GM21786 (cell line): Measurements from ENCODE around the gene UCK2.

Experiments
- ATAC-seq: cut with Tn5 transposase; IDR thresholded peaks from one replicate; pipeline ENCODE4 v1.9.1; 2021; ENCODE audit not compliant: unreplicated experiment

The UCK2 gene

DNA sequence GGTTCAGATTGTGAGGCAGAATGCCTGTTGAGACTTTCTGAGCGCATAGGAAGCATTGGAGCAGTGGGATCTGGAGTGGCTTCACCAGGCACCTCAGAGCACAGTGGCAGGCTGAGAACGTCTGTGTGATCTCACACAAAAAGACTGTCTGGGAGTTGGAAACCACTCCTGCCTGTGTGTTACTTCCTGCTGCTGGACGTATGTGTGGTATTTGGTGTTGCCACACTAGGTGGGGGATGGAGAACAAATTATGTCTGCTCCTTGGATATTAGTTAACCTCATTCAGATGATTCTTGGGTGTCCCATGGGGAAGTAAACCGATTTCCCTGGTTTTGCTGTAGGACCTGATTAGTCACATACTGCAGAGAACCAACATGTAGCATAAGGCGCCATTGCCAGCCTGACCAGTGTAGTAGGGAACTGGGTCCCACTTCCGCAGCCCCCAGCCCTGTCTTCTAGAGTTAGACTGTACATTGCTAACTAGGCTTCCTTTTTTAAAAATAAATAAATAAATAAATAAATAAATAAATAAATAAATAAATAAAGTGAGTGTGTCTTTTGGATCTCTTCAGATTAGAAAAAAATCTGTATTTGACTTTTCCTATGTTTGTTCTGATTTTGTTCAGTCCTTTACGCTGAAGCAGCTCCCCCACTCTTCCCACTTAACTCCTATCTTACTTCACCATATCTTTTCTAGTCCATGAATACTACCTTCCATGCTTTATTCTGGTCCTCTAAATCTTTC is 26.9 kb downstream of the UCK2 start:
- peak; percentile 28 for ATAC-seq

DNA sequence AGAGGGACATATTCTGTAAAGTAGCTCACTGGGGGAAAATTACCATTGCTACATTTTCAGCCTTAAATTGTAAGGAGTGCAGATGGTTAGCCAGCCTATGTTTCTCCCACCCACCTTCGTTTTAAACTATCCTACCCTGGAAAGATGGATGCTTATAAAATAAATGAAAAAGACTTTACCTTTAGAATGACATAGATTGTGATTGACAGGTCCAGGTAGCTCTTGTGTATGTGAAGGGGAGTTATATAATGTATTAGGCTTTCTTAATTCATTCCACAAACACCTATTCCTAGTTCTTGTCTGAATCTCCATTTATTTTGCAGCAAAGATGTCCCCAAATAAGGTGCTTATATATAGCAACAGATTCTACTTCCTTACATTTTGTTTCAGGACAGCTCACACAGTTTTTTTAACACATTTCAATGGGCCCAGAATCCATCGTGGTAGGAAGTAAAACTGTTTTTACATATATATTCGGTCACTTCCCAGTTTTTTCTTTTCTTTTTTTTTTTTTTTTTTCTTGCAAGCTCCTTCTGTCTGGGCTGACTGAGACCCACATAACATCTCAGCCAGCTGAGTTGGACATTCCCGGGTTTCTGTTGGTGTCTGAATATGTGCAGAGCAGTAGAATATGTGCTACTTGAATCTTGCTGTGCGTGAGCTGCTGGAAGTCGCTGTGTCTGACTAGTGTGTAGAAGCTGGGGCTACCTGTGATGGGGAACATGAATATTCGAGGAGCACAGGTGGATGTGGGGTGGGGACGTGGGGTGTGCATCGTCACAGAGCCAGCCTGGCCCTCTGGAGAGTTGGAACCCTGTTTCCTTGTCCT is 27.8 kb downstream of the UCK2 start:
- no peak for ATAC-seq

- no peak for ATAC-seq
These were observed 28.6 kb downstream of the UCK2 start for GRCh38 chr1:165856021-165856420.

DNA sequence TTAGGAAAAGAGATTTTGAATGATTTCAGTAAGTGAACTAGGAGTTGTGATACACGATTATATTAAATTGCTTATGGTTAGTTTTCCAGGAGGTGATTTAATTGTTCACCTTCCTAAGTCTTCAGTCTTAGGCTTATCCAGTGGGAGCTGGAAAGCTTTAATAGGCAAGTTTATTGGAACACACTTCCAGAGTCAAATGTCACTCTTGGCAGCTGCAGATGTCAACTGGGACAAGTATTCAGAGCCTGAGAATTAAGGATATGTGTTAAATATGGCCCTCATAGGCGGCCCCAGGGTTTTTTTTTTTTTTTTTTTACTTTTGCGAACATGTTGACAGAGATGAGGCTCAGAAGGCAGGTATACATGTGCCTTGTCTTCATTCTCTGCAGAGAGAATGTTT is 29.2 kb downstream of the UCK2 start:
- no peak for ATAC-seq

- ATAC-seq: peak; percentile 89
These were observed 29.8 kb downstream of the UCK2 start for GRCh38 chr1:165857046-165857801.

DNA sequence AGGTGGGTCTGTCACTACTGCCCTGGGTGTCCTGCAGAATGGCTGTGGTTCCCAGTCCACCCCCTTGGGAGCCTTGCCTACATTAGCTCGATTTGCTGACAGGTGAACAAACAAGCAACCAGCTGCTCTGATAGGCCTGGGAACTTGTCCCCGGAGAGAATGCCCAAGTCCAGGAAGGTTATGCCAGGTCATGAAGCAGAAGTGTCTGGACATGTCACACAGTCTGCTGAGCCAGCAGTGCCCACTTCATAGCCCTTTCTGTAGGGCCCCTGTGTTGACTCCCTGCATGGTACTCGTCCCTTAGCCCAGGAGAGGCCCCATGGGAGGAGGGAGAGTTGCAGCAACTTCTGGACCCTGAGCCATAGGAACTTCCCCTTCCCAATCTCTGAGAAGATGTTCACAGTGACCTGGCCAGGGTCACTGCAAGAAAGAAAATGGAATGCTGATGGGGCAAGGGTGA is 31.0 kb downstream of the UCK2 start:
- no peak for ATAC-seq

DNA sequence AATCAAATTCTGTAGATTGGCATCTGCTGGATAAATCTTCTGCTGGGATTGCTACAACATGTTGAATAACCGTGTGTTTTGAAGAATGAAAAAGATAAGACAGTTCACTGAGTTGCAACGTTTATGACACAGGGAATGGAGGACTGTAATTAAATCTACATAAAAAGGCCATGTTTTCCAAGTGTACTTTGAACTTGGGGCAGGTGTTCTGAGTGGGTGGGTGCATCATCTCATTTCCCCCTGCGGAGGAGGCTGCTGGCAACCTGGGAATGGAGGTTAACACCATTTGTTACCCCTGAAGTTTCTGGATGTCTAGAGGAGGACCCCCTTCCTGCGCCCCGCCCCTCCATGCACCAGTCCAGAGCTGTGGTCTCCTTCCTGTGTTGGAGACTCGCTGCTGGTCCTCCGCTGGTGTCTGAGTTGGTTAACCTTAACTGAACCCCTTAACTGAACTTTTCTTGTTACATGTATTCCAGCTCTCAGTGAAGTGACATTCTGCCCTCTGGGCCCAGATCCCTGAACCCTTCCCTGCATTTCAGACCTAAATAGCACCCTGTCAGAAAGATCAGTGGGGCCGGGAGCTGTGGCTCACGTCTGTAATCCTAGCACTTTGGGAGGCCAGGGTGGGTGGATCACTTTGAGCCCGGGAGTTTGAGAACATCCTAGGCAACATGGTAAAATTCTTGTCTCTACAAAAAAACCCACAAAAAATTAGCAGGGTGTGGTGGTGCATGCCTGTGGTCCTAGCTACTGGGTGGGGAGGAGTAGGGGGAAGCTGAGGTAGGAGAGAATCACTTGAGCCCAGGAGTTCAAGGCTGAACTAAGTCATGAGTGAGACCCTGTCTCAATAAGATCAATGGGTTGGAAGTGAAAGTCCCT is 31.8 kb downstream of the UCK2 start:
- ATAC-seq: no peak

DNA sequence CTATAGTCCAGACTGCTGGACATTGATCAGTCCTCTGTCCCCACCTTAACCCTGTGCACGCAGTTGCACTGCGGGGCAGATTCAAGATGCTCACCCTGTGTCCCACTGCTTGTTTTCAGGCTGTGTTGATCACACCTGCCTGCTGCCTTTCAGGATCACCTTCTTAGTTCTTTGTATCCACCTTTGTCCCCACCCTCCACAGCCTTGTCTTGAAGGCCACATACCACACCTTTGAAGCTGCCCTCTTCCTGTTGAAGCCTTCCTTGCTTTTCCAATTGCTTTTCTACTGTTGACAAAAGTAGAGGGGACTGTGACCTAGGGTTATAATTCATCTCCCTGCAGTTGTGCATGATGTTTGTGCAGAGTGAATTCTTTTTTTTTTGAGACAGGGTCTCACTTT is 32.7 kb downstream of the UCK2 start:
- no peak for ATAC-seq

- no peak for ATAC-seq
These were observed 34.5 kb downstream of the UCK2 start for GRCh38 chr1:165861911-165862310.

GRCh38 chr1:165862448-165862847 is 35.0 kb downstream of the UCK2 start:
- ATAC-seq: no peak

DNA sequence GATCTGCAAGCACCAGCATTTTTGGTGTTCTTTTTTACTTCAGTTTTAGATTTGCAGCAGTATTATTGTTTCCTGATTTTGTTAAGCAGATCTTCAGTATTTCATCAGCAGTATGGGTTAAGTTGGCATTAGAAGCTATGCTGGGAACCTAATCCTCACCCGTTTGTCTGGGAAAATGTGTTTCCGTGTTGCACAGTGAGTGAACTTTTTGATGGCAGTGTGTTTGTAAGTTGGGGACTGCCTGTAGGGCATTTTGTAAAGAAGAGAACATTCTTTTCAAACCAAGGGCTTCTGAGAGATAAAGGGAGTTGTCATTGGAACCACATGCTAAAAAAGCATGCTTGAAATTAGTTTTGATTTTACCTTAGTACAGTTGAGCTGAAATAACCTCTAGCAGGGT is 35.9 kb downstream of the UCK2 start:
- ATAC-seq: no peak

DNA sequence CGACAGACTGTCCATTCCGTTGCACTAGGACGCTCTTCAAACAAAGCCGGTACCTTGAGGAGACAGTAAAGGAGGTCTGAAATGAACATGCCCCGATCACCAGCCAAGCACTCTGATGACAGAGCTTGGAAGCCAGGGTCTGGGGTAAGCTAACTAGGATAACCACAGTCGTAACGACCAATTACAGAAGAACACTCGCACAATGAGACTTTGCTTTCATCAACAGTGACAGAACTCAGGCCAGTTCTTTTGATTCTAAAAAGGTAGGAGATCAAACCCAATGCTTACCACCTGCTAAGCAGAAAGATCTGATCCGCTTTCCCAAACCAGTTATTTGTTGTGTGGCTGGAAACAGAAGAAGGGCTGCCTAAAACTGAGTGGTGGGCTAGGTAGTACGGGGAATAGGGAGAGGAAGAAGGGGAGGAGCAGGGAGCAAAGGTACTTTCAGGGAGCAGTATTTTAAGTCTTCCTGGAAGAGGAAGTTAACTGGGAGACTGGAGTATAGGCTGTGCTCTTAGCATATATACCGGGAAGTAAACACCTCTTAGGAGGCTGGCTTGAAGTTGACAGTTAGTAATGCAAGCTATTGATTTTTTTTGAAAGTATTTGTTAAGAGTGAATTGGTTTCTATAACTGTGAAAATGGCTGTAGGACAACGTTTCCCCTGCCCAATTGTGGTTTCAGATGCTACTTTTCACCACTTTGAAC is 38.4 kb downstream of the UCK2 start:
- no peak for ATAC-seq

- ATAC-seq: no peak
These were observed 41.9 kb downstream of the UCK2 start for GRCh38 chr1:165869343-165869742.

DNA sequence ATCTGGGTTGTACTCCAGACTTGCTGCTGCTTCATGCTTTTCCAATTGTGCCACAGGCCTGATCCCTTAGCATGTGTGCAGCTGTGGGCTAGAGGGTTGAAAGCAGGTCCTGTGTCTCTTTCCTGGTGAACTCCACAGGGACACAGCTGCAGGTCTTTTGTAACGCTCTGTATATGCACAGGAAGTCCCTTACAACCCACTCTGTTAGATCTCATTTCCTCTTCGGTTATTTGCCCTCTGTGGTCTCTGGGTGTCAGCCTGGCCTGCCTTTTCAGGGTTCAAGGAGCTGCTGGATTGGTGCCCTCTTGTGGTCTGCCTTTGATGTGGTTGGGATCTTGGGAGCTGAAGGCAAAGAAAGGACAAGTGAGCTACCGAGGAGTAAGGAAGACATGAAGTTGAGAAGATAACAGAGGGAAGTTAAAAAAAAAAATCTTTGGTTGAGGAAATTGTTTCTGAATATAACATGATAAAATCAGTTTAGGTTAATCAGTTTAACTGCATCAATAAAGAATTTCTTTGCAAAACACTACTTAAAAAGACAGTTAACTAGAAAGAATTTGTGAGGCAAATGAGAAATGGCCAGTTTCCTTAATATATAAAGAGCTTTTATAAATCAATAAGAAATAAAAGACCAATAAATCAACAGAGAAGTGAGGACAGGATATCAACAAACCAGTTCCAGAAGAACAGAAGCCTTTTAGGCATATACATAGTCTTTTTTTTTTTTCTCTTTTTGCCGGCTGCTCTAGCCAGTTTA is 44.1 kb downstream of the UCK2 start:
- ATAC-seq: peak; percentile 87

GRCh38 chr1:165873481-165873880 is 46.1 kb downstream of the UCK2 start:
- no peak for ATAC-seq

DNA sequence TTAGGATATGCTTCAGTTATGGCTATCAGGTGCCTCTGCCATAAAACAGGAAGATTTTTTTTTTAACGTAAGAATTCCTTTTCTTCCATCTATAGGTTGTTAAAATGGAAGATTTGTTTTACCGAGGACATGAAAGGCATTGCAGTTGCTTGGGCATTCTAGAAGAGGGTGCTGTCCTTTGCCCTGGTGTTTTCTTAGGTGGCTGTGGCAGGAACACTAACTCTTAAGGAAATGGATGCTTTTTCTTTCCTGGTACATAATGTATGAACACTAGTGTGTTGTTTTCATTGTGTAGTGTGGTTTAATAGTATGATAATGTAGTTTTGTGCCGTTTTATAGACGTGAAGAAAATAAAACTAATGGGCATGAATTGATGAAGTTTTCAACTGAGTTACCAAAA is 47.2 kb downstream of the UCK2 start:
- no peak for ATAC-seq

DNA sequence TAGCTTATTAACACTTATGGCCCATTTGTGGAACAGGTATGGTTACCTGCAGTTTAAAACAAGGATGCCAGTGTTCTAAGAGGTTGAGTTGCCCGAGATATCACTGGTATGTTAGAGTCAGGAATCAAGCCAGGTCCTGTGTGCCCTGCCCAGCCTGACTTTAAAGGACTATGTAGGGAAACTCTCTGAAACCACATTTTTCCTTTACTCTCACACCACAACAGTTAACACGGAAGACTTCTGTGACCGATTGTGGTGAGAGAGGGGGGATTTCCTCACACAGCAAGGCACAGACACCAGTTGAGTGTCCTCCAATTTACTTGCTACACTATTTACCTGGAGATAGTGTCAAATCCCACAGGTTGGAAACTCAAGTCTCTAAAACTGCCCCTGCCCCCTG is 47.8 kb downstream of the UCK2 start:
- ATAC-seq: no peak

DNA sequence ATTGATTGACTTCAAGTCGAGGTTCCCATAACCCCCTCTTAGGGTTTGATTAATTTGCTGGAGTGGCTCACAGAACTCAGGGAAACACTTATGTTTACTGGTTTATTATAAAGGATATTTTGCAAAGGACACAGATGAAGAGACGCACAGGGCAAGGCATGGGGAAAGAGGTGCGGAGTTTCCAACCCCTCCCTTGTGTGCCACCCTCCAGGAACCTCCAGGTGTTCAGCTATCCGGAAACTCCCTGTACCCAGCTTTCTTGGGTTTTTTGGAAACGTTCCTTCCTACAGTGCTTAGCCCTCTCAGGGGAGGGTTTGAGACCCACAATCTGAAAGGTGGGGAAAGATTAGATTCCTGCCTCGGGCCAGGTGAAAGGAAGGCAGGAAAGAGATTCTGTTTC is 48.2 kb downstream of the UCK2 start:
- no peak for ATAC-seq

GRCh38 chr1:165876121-165876520 is 48.7 kb downstream of the UCK2 start:
- ATAC-seq: no peak
